ENCODE results near the gene SYT1.
"Not testable (repeated sequence)": the region's sequence is repeated elsewhere in the genome, so short reads cannot be mapped to it uniquely, and the experiment has no call there.

Gene SYT1

GRCh38 chr12:79140711-79141110 is 276.1 kb downstream of the SYT1 start:
- DNase-seq (ENCODE audit: low spot score) = no peak

- DNase-seq (ENCODE audit: low spot score) = no peak
Measured at GRCh38 chr12:79141776-79142175, 277.2 kb downstream of the SYT1 start.

- no peak for DNase-seq (ENCODE audit: low spot score)
Measured at GRCh38 chr12:79143803-79144202, 279.2 kb downstream of the SYT1 start.

GRCh38 chr12:79151956-79152355 is 287.4 kb downstream of the SYT1 start:
- no peak for DNase-seq (ENCODE audit: low spot score)

GRCh38 chr12:79155683-79156082 is 291.1 kb downstream of the SYT1 start:
- DNase-seq (ENCODE audit: low spot score) = no peak

- no peak for DNase-seq (ENCODE audit: low spot score)
Measured at GRCh38 chr12:79156846-79157463, 292.4 kb downstream of the SYT1 start.

GRCh38 chr12:79161249-79161934 is 296.8 kb downstream of the SYT1 start:
- DNase-seq (ENCODE audit: low spot score) = no peak

- DNase-seq (ENCODE audit: low spot score) = no peak
Measured at GRCh38 chr12:79162147-79162772, 297.7 kb downstream of the SYT1 start.

- no peak for DNase-seq (ENCODE audit: low spot score)
Measured at GRCh38 chr12:79162948-79163347, 298.4 kb downstream of the SYT1 start.

GRCh38 chr12:79164890-79165289 is 300.3 kb downstream of the SYT1 start:
- no peak for DNase-seq (ENCODE audit: low spot score)

GRCh38 chr12:79168687-79169086 is 304.1 kb downstream of the SYT1 start:
- no peak for DNase-seq (ENCODE audit: low spot score)

GRCh38 chr12:79174626-79175025 is 310.1 kb downstream of the SYT1 start:
- DNase-seq (ENCODE audit: low spot score) = no peak

GRCh38 chr12:79183003-79183402 is 318.4 kb downstream of the SYT1 start:
- DNase-seq (ENCODE audit: low spot score) = no peak

- no peak for DNase-seq (ENCODE audit: low spot score)
Measured at GRCh38 chr12:79183926-79184325, 319.4 kb downstream of the SYT1 start.

- DNase-seq (ENCODE audit: low spot score) = no peak
Measured at GRCh38 chr12:79186506-79186905, 321.9 kb downstream of the SYT1 start.

- no peak for DNase-seq (ENCODE audit: low spot score)
Measured at GRCh38 chr12:79187032-79187431, 322.5 kb downstream of the SYT1 start.

- no peak for DNase-seq (ENCODE audit: low spot score)
Measured at GRCh38 chr12:79191391-79191790, 326.8 kb downstream of the SYT1 start.

- DNase-seq (ENCODE audit: low spot score) = no peak
Measured at GRCh38 chr12:79194595-79194994, 330.0 kb downstream of the SYT1 start.

GRCh38 chr12:79199166-79199565 is 334.6 kb downstream of the SYT1 start:
- DNase-seq (ENCODE audit: low spot score) = no peak

- DNase-seq (ENCODE audit: low spot score) = no peak
Measured at GRCh38 chr12:79200176-79200575, 335.6 kb downstream of the SYT1 start.

- DNase-seq (ENCODE audit: low spot score) = no peak
Measured at GRCh38 chr12:79203058-79203647, 338.6 kb downstream of the SYT1 start.

GRCh38 chr12:79206871-79207270 is 342.3 kb downstream of the SYT1 start:
- DNase-seq (ENCODE audit: low spot score) = no peak

- DNase-seq (ENCODE audit: low spot score) = not testable (repeated sequence)
Measured at GRCh38 chr12:79210403-79210802, 345.8 kb downstream of the SYT1 start.
